MM.1S (cell line): ENCODE measurements around the gene MED13L.

ENCODE experiments used
- EZH2 ChIP-seq: fragments of 300-600 bp; sonication (generic); optimal IDR thresholded peaks from 2 replicates; pipeline ENCODE3; 2017; ENCODE audit warnings: low read depth, mild to moderate bottlenecking, antibody characterized with exemption, low read length, mixed read lengths
- TF ChIP-seq, protein P1 (sequence below): fragments of 300-600 bp; sonication (generic); IDR thresholded peaks from 2 replicates; pipeline ENCODE4 v1.5.1; 2016; ENCODE audit warnings: antibody characterized with exemption, low read length, mixed read lengths

DNA sequence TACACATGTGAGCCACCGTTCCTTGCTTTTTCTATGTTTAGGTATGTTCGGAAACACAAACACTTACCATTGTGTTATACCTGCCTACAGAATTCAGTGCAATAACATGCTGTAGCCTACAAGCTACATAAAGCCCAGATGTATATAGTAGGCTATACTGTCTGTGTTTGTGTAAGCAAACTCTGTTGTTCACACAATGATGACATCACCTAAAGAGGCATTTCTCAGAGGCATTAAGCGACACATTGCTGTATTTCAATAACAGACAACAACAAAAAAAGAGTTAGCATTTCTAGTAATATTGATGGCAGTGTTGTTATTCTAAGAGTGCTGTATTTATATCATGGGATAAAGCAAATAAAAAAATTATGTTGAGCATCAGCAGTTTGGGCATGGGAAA, 70.2 kb downstream of the MED13L start:
- TF ChIP-seq, protein P1, sequence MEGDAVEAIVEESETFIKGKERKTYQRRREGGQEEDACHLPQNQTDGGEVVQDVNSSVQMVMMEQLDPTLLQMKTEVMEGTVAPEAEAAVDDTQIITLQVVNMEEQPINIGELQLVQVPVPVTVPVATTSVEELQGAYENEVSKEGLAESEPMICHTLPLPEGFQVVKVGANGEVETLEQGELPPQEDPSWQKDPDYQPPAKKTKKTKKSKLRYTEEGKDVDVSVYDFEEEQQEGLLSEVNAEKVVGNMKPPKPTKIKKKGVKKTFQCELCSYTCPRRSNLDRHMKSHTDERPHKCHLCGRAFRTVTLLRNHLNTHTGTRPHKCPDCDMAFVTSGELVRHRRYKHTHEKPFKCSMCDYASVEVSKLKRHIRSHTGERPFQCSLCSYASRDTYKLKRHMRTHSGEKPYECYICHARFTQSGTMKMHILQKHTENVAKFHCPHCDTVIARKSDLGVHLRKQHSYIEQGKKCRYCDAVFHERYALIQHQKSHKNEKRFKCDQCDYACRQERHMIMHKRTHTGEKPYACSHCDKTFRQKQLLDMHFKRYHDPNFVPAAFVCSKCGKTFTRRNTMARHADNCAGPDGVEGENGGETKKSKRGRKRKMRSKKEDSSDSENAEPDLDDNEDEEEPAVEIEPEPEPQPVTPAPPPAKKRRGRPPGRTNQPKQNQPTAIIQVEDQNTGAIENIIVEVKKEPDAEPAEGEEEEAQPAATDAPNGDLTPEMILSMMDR: no peak
- no peak for TF ChIP-seq EZH2
